DMS79 (cell line): ENCODE data around the gene AP1B1.
"Not testable (repeated sequence)": the region's sequence is repeated elsewhere in the genome, so short reads cannot be mapped to it uniquely, and the experiment has no call there.

ENCODE experiments used
- DNase-seq: peaks from one replicate; lab custom pipeline; 2025; lab: John Stamatoyannopoulos, UW

AP1B1 gene

DNA sequence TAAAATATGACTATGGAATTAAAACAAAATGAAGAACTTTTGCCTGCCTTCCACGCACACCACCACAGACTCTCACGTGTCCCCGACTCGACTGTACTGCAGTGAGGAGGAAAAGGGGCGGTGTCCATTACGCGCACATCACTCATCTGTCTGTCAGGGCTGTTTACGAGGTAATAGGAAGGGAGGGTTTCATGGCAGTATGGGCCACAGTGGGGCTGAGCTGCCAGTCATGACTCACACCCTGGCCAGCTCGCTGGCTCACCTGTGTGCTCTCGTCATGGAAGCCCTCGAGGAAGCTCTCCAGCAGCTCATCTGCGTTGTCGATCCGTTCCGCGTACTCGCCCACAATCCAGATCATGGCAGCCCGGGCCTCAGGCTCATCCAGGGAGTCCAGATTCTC is 39.4 kb downstream of the AP1B1 start:
- no peak for DNase-seq

DNA sequence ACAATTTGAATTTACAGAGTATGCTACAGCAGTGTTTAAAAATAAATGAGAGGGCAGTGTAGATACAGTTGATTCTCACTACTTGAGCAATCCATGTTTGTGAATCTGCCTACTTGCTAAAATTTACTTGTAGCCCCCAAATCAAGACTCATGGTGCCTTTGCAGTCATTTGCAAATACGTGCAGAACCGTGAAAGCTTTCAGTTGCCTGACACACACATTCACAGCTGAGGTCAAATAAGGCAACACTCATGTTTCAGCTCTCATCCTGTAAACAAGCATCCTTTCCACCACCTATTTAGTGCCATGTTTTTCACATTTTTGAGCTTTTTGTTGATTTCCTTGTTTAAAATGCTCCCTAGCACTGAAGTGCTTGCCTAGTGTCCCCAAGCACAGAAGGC is 40.3 kb downstream of the AP1B1 start:
- DNase-seq: no peak

DNA sequence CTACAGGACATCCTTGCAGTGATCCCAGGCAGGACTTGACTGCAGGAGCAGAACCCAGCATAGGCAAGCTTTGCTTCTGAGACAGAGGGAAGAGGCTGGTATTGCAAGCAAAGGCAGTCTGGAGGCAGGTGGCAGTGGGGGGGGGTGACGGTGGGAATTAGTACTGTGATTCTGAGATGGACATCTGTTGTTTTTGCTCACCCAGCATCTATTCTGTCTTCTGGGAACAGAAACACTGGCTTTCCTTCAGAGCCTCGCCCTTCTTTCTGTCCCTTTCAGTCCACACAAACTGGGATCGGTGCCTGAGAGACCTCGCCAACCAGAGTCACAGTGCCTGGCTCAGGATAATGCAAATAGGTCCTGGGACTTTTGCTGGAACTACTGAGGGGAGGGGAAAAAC is 41.7 kb downstream of the AP1B1 start:
- DNase-seq: no peak

DNA sequence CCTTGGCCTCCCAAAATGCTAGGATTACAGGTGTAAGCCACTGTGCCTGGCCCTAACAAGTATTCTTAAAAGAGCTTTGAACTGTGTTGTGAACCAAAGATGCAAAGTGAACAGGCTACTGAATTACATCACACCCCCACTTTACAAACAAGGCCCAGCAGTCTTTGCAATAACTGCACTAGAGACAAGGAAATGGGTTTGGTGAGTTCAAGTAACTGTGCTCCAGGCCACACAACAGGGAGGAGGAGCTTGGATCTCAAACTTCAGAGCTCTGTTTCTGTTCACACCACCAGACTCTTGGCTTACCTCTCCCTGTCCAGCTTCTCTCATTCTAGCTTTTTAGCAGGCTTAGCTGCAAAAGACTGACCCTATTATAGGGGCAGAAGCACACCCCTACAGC is 42.4 kb downstream of the AP1B1 start:
- no peak for DNase-seq

DNA sequence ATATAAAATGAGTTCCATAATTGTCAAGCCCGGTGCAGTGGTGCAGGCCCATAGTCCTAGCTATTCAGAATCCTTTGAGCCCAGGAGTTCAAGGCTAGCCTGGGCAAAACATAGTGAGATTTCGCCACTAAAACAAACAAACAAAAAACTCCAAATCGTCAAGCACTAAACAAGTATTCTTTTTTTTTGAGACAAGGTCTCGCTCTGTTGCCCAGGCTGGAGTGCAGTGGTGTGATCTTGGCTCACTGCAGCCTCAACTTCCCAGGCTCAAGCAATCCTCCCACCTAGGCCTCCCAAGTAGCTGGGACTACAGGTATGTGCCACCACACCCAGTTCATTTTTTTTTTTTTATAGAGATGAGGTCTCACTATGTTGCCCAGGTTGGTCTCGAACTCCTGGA is 43.5 kb downstream of the AP1B1 start:
- not testable (repeated sequence) for DNase-seq

DNA sequence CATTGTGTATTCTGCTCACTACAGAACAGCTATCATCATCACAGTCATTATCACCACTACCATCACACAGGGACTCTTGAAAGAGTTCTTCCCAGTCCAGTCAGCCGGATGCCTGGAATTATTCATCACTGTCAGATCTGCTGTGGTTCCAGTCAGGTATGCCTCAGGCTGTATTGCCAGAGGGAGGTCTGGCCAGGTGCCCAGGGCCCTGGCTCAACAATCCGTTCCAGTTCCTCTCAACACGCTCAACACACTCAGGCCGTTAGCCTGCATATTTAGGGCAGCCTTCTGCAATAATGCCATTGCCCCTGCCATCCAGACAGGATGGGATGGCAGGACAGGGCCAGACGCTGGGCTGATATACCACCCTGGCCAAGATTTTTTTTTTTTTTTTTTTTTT is 44.2 kb downstream of the AP1B1 start:
- DNase-seq: peak; percentile 51

DNA sequence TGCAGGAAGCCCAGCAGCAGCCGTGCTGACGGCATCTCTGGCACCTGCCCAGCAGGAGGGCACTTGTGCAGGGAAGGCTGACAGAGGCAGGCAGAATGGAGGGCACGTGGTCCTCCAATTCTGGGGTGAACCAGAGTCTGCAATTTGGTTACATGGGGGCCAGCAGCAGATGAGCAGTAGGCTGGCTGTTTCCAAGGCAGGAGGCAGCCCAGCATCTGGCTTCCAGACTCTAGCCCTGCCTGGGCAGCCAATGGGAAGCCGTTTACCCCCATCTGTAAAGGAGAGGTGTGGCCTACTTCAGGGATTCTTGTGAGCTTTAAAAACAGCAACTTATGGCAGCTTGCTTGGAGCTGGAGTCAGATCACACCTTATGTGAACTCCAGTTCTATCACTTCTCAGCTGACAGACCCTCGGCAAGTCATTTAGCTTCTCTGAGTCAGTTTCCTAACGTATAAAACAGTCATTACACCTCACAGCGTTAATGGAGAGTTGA is 45.0 kb downstream of the AP1B1 start:
- DNase-seq: peak; percentile 68

DNA sequence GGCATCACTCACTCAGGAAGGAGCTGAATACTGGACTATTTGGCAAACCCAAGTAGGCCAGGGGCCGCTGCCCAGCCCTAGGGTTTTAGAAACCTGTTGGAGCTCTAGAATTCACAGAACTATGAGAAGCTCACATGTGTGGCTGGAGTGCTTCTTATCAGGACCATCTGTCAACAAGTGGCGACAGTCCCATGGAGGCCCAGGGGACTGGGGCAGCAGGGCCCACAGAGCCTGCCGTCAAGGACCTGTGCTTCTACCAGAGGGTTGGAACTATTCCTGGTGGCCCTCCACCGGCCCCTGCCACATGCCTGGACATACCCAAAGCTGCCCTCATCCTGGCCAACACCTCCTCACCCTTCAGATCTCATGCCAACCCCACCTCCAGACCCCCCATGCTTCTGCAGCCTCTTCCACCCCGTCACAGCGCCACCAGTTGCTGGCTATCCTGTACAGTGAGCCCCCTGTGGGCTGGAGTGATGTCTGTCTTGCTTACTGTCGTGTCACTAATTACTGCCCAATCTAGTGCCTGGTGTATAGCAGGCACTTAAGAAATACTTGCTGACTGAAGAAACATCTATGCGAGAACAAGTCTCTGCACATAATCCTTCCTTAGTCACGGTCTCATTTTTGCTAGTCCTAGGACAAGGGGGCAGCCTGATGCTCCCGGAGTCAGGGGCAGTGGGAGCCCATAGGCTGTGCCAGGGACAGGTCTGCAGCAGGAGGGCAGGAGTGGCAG is 45.6 kb downstream of the AP1B1 start:
- DNase-seq: no peak

DNA sequence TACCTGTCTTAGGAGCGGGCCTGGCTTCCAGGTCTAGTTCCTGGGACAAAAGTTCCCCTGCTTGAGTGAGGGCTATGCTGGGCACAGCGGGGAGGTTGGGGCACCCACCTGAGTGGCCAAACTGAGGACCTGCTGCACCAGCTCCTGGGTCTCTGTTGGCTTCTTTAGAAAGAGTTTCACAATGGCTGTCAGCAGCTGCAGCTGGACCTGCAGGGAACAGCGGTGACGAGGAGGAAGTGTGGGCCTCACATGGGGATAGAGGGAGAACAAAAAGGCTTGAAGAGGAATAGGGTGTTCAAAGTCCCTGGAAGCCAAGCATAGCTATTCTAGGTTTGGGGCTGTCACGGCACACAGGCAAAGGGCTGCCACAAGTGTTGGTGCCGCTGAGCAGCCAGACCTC is 46.2 kb downstream of the AP1B1 start:
- no peak for DNase-seq

DNA sequence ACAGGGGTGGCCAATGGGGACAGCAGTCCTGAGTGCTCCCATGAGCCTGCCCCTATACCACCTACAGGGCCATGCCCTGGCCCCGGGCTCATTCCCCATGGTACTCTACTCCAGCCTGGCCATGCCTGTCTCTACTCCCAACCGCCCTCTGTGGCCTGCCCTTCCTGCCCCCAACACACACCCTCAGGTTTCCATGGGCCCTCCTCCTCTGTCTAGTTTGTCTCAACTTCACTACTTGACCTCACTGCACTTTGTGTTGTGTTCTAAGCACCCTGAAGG is 46.6 kb downstream of the AP1B1 start:
- DNase-seq: no peak

DNA sequence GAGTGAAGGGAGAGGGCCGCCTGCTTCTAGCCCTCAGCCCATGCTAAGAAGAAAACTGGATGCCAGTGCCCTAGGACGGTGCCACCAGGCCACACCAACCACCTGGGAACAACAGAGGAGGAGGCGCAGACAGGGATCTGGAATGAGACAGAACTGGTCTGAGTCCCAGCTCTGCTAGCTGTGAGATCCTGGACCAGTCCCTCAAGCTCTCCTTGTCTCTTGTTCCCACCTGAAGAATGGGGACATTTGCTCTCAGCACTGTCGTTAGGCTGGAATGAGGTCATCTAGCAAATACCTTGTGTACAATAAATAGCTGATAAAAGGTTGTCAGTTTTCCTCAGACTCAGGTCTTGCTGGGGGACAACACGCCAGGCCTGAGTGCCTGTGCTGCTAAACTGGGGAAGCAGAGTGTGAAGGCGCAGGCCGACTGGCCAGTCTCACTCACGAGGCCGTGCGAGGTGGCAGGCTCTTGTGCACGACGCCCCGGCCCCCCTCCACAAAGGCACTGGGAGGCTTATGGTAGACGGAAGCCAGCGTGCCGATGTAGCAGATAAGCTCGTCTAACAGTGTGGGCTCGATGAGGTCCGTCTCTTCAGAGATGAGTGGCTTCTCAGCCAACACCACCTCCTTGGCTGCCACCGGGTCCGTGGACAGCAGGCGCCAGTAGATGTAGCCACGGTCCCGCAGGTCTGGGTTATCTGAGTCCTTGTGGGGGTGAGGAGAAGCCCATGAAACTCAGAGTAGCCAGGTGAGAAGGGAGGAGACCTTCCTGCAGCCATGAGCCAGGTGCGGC is 47.1 kb downstream of the AP1B1 start:
- DNase-seq: no peak

DNA sequence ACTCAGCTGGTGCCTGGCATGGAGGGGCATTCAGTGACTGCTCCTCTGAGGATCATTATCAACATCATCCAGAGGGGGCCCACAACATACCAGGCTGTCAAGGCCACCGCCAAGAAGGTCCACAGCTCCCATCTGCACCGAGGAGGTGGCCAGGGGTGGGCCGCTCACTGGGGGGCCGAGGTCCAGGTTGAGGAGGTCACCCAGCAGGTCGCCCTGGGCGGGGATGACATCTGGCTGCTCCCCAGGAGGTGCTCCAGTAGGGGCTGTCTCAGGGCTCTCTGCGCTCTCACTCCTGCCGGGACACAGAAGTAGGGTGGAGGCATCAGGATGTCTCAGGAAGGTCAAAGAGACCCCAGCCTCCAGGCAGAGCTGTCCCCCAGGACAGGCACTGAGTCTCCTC is 47.8 kb downstream of the AP1B1 start:
- no peak for DNase-seq

DNA sequence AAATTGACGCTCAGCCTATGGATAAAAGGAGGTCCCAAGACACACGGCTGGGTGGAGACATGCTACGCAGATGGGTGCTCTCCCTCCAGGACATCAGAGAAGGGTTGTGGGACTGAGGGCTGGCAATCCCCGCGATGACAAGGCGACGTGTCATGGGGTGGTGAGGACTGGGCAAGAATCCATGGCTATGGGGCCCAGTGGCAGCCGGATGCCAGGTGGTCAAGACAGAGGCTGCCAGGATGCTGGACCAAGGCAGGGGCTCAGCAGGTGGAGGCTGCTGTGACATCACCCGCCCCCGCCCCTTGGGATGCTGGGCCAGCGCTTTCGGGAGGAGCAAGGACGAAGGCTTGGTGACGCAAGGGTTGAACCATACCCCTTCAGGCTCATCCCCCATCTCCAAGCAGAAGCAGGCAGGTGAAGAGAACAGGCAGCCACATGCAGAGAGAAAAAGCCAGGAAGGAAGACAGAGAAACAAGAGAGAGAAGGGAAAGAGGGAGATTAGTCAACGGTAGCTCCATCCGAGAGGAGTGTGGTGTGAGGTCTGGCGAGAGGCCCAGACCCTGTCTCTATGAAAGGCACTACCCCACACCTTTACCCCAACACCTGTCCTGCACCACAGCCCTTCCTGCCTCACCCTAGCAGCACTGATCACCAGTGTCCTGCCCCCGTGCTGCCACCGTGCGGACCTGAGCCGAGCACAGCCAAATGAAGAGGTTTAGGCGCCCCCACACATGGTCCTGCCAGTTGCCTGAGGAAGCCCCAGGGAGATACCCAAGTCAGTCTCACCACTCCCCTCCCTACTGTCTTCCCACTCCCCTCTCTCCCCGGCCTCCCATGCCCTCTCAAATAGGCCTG is 48.8 kb downstream of the AP1B1 start:
- DNase-seq: no peak

DNA sequence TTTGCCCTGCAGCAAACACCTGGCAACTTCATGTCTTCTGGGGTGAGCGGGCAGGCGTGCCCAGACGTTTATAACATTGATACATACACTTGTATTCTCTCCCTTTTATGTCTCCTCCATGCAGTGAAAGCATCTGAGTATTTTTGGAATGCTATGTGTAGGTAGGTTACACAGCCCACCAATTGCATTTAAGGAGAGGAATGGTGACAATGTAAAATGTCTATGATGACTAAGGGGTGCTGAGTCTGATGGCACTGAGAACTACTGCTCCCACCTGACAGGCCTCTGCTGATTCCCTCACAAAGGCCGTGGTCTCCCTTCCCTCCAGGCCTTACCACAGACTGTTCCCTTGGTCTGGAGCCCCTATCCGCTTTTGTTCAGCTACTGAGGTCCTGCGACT is 50.0 kb downstream of the AP1B1 start:
- DNase-seq: no peak

DNA sequence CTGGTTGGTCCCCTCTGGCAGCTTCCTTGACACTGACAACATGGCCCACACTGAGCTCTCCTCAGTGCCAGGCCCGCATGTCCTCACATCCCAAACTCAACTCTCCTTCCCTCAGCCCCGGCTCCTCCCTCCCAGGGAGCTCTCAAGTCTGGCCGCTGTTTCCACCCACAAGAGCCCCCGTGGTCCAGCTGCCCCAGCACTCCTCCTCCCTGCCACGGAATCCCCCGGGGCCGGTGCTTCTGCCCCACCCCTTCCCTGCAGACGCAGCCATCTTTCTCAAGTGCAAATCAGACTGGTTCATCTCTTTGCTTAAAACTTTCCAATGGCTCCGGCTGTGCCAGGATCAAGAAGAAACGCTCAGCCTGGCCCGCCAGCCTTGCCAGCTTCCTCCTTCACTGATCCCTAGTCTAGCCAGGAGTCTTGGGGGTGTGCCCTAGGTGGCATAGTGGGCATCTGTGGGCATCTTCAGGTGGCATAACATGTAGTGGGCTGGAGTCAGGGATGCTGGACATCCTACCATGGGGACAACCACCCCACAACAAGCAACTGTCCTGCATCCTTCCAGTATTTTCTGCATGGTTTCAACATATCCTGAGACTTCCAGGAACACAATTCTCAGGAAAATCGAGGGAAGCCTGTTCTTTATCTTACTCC is 50.6 kb downstream of the AP1B1 start:
- no peak for DNase-seq

DNA sequence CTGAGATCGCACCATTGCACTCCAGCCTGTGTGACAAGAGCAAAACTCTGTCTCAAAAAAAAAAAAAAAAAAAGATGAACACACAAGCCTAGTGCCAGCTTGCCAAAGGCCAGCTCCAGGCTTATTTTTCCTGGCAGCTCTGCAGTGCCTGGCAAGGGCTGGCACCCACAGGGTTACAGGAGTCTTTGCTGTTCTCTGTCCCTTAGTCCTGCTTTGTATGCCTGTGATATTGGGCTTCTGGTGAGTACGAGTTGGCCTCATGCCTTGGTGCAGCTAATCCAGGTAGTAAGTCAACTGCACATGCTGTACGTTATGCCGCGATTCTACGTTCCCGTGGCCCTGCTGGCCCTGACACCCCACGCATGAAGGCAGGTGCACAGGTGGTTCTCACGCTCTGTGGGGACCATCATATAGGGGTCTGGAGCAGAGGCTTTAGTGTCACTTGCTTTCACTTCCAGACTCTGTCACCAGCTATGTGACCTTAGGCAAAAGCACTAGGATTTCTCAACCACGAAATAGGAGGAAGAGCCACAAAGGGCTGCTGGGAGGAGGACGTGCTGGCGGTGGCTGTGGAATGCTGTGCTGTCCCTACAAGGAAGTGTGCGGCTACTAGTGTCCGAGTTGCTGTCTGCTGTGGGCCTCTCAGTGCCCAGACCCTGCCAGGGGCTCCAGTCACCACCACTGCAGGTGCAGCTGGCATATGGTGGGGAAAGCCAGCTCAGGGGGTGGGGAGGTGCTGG is 51.4 kb downstream of the AP1B1 start:
- DNase-seq: no peak

DNA sequence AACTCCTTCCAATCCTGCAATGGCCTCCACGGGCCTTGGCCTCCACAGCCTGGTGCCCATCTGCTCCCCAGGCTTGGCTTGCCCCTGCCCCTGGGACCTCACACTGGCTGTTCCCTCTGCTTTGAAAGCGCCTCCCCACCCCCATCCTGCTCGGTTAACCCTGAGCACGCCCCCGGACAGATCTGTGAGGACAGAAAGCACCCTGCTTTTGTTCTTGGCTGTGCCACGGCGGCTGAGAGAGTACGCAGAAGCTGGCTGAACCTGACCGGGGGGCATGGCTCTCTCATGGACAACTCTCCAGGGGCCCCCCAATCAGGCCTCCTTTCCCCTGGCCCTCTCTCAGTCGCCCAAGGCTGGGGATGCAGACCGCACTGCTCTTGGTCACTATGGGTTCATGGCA is 52.7 kb downstream of the AP1B1 start:
- DNase-seq: no peak

DNA sequence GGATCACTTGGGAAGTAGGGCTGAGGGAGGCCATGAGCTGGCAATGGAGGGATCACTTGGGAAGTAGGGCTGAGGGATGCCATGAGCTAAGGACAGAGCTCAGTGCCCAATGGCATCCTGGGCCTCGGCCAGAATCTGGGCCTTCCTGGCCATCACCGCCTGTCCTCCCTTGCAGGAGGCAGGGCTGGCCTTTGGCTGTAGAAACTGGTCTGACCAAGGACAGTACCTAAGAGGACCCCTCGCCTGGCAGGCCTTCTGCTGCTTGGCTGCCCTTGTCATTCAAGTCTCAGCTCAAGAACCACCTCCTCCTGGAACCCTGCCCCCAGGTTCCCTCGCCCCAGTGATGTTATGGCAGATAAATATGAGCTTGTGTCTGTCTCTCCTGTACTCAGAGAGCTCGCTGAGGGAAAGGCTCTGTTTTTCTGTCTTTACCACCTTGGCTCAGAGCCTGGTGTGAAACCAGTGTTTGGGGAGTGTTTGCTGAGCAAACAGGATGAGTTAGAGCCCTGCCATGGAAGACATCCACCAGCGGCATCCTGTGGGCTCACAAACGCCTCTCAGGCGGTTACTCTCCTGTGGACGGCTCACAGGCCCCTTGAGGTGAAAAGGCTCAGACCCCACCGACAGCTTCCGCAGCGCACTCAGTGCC is 53.5 kb downstream of the AP1B1 start:
- no peak for DNase-seq

DNA sequence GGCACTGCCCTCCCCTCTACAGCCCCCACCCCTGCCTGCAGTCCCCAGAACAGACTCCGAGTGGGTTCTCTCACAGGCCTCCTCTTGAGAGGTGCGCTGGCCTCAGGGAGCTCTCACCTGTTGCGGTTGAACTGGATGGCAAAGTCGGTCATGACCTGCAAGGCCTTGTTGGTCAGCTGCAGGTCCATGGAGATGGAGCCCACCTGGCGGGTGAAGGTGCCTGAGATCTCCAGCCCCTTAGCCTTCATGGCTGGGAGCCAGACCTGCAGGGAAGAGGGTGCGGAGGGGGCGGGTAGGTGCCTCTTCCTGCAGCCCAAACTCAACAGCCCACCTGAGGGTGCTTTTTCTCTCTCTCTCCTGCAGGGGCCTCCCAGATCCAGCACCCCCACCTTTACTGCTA is 54.2 kb downstream of the AP1B1 start:
- no peak for DNase-seq

DNA sequence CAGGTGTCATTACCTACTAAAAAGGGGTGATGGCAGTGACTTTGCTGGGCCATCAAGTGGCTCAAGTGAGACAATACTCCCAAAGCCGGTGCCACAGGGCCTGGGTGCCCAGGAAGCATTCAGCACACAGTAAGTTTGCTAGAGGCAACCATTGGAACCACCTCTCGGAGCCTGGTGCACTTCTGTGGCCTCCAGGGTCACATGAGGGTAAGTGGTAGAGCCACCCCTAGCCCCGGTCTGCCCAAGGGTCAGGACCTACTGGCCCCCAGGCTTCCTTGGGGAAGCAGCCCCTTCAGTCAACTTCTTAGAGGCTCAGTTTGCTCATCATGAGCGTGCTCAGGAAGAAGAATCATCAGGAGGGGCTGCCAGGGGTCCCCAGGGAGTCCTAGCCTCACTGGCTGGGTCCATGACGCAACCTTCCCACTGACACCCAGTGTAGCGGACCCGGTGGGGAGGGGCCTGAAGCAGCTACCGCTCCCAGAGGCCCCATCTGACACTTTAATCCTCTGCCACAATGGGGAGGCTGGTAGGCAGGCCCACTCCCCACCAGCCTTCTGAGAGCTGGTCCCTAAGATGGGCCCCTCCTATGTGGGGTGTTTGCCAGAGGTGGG is 55.4 kb downstream of the AP1B1 start:
- DNase-seq: no peak
